Forelimb muscle (tissue), 1 donor: Measurements from ENCODE around the gene NTN3. TPM values are rescaled to one million over a fixed set of nuclear protein-coding genes. Genes with fewer than 3 reads are reported as not detected.
A peak's percentile ranks its signal among the peaks of the same experiment; 100 is the strongest.

Source experiments
- DNase-seq: peaks from one replicate; pipeline ENCODE4 v3.0.0-alpha.2; 2013; ENCODE audit warnings: low read depth
- polyA plus RNA-seq: library from polyadenylated mRNA; unstranded; fragments of 120-200 nt; gene quantifications from one replicate; pipeline ENCODE4 v1.2.1, GENCODE V29; 2013; ENCODE audit not compliant: insufficient read length

NTN3 gene
- polyA plus RNA-seq, 1 donor = 3.6 TPM

DNA sequence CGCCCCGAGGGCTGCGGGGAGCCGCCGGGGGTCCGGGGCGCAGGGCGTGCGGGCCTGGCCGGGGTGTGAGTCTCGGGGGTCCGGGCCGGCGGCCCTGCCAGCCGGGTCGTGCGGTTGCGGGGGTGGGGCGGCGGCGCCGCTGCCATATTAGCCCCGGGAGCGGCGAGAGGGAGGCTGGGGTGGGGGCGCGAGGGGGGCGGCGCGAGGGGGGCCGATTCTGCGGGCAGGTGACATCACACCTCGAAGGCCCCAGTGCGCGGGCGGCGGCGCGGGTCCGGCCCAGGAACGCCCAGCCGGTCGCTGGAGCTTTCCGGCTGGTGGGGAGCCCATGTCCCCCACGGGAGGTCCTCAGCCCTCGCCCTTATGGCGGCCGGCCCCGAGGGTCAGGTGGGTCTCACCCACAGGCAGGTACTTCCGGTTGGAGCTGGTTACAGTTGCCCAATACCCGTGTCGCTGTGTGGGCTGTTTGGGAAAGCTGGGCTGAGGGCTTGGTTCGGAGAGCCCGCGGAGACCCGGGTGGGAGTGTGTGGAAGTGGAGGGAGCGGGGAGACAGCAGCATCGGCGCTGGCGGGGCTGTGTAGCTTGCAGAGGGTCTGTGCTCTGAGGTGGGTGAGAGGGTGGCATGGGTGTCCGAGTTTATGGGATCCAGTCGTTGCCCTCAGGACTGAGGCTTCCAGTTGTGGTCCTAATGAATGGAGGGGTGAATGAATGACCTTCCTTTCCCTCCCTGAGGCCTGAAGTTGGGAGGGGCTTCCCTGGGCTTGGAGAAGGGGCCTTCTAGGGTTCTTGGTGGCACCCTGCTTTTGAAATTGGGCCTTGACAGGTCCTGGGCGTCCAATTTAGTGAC is 43.5 kb downstream of the NTN3 start:
- DNase-seq = no peak

DNA sequence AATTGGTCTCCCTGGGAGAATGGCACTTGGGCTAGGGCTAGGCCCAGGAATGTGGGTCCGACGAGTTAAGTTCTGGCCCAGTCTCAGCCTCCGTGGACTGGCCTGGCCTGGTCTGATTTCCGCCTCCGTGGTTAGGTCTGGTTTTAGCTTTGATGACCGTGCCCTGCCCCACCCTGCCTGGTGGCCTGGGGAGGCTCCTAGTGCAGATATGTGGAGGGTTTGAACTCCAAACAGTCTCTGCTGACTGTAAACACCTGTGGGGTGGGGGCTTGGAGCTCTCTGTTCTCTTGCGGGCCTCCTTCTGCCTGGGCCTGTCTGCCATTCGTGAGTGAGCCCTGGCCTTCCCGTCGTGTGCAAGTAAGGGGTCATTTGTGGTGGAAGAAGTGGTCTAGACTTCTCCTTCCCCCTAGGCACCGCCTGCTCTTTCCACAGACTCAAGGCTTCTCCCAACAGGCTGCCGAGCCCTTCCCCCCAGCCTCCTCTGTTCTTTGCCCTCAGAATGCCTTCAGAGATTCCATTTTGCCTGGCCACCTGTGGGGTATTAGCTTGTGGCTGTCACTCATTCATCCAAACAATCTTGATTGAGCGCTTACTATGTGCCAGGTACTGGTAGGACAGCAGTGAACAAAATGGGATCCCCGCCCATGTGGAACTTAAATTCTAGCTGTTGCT is 44.2 kb downstream of the NTN3 start:
- no peak for DNase-seq

DNA sequence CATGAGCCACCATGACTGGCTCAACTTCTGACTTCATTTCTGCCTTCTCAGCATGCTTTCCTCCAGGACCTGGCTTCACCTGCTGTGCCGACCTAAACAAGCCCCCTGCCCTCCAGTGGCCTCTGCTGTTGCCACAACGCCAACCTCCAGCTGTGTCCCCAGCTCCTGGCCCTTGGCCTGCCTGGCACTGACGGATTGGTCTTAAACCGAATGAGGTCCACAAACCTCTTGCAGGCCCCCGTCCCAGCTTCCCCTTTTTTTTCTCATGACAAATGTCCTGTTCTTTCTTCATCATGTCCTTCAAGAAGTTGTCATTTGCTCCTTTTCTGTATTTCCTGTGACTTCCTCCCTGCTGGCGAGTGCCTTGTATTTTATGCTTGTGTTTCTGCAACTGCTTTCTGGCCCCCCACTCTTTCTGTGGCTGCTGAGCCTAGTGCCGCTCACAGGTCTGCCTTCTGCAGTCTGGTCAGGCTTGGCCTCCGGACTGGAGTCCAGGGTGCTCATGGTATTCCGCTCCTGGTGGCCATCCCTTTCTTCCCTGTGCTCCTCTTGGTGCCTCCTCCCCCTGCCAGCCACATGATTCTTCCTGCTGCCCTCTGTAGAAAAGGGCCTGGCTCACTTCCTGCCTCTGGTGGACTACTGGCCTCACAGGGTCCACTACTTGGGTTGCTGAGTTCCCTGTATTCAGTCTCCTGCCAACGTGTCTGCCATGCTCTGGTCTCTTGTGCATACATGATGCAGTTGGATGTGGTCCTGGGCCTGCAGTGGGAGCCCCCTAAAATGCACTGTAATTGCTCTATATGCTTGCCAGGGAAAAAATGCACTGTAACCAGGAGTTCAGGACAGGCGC is 45.5 kb downstream of the NTN3 start:
- no peak for DNase-seq

DNA sequence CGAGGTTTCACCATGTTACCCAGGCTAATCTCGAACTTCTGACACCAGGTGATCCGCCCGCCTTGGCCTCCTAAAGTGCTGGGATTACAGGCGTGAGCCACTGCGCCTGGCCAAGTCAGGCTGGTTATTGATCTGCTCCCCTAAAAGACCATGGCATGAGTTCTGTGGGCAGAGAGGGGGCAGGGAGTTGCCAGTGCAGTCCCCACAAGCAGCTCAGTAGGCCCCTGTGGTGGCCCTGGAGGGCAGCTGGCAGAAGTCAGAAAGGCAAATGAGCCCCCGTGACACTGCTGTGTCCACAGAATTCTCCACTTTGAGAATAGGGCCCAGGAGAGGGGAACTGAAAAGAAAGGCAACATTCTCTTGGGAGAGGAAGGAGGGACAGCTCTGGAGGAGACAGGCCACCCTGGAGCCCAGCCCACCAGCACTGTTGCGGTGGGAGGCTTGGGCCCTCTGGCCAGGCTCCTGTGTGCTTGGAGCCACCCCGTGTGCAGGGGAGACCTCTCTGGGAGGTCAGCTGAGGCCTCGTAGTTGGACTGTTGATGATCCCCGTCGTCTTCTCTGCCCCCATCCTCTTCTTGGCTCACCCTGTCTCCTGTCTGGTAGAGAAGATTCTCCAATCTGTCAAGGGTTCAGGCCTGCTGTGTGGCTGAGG is 47.0 kb downstream of the NTN3 start:
- no peak for DNase-seq

DNA sequence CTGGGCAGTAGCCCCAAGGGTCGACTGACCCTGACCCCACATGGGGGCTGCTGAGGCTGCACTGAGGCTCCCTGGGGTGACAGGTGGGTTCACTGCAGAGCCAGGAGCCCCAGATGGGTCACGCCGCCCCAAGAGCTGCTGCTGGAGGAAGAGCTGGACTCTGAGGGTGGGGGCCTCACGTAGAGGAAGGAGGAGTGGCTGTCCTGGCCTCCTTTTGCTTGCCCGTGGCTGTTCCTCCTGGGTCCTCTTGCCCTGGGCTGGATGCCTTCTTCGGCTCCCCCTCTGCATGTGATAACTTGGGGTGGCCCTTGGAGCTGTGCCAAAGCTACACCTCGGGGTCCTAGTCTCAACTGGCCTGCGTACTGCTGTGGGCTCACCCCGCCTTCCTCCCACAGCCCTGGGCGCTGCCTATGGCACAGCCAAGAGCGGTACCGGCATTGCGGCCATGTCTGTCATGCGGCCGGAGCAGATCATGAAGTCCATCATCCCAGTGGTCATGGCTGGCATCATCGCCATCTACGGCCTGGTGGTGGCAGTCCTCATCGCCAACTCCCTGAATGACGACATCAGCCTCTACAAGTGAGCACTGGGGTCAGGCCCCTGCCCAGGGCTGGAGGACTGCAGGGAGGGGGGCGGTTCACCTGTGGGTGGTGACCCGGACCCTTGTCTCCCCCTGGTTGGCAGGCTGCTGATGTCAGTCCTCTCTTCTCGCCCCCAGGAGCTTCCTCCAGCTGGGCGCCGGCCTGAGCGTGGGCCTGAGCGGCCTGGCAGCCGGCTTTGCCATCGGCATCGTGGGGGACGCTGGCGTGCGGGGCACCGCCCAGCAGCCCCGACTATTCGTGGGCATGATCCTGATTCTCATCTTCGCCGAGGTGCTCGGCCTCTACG is 48.0 kb downstream of the NTN3 start:
- DNase-seq = no peak

DNA sequence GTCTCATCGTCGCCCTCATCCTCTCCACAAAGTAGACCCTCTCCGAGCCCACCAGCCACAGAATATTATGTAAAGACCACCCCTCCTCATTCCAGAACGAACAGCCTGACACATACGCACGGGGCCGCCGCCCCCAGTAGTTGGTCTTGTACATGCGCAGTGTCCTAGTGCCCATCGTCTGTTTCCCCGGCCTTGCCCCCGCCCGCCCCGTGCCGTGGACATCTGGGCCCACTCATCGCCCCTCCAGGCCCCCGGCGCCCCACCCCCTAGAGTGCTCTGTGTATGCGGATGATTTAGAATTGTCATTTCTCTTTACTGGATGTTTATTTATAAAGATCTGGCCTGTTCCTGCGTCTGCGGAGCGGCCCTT is 48.6 kb downstream of the NTN3 start:
- DNase-seq = no peak

DNA sequence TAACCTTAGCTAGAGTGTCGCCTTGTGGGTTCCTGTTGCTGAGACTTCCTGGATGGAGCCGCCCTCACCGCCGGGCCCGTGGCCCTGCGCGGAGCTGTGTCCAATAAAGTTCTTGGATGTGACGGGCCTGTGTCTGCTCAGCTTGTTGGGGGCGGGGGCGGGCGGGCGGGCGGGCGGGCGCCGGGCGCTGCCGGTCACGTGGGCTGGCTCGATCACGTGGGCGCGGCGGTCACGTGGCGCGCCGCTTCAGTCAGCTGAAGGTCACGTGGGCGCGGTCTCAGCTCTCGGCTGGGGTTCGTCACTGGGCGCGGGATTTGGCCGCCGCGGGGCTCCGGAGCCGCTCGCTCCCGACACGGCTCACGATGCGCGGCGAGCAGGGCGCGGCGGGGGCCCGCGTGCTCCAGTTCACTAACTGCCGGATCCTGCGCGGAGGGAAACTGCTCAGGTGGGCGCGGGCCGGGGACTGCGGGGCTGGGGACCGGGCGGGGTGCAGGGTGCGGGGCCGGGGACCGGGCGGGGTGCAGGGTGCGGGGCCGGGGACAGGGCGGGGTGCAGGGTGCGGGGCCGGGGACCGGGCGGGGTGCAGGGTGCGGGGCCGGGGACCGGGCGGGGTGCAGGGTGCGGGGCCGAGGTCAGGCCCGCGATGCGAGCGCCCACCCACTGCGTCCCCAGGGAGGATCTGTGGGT is 49.1 kb downstream of the NTN3 start, which contains the start of gene AMDHD2:
Gene AMDHD2 (plus strand): TSS at position 275 of the 687 bp plus-strand sequence. CDS start 88 bp downstream, at position 363.
- DNase-seq = peak; percentile 55

DNA sequence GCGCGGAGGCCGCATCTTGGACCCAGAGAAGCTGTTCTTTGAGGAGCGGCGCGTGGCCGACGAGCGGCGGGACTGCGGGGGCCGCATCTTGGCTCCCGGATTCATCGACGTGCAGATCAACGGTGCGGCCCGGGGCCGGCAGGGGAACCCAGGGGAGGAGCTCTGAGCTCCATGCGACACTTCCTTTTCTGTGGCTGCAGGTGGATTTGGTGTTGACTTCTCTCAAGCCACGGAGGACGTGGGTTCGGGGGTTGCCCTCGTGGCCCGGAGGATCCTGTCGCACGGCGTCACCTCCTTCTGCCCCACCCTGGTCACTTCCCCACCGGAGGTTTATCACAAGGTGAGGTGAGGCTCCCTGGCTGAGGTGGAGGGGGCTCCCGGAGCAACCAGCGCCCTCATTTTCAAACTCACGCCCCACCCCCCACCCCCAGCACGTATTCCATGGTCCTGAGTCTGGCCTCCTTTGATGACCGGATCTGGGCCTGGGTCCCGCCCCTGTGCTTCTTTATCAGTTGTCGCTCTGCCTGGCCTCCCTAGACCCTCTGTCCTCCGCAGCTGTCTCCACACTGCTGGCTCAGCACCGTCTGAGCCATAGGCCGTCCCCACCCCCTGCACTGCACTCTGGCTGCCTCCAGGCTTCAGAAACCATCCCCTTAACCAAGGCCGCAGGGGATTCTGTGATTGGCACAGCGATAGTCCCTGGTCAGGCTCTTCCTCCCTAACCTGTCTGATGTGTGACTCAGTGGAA is 49.9 kb downstream of the NTN3 start:
- DNase-seq = no peak

Other genes starting within 250 kb of the NTN3 start
- gene E4F1, start 247.7 kb upstream of the NTN3 start, polyA plus RNA-seq = 14.3 TPM
- gene DNASE1L2, start 234.9 kb upstream of the NTN3 start, polyA plus RNA-seq = 1.1 TPM
- 56.3 TPM for gene ECI1, start 219.7 kb upstream of the NTN3 start, polyA plus RNA-seq
- 160 TPM for gene RNPS1, start 203.2 kb upstream of the NTN3 start, polyA plus RNA-seq
- gene ABCA3, start 130.6 kb upstream of the NTN3 start, polyA plus RNA-seq = 14.5 TPM
- gene CCNF, start 41.9 kb upstream of the NTN3 start, polyA plus RNA-seq = 6.2 TPM
- 4.4 TPM for gene TEDC2, start 11.2 kb upstream of the NTN3 start, polyA plus RNA-seq
- gene TBC1D24, start 3.8 kb downstream of the NTN3 start, polyA plus RNA-seq = 25.1 TPM
- gene ATP6V0C, start 42.7 kb downstream of the NTN3 start, polyA plus RNA-seq = 112 TPM
- 9.7 TPM for gene AMDHD2, start 49.1 kb downstream of the NTN3 start, polyA plus RNA-seq
- gene CEMP1, start 60.1 kb downstream of the NTN3 start, polyA plus RNA-seq = 2.0 TPM
- gene PDPK1, start 66.7 kb downstream of the NTN3 start, polyA plus RNA-seq = 30.2 TPM
- gene KCTD5, start 211.2 kb downstream of the NTN3 start, polyA plus RNA-seq = 24.4 TPM
- 1.4 TPM for gene PRSS27, start 248.9 kb downstream of the NTN3 start, polyA plus RNA-seq